ENCODE results near the gene SNX30.
"Not testable (repeated sequence)": the region's sequence is repeated elsewhere in the genome, so short reads cannot be mapped to it uniquely, and the experiment has no call there.

Gene SNX30

DNA sequence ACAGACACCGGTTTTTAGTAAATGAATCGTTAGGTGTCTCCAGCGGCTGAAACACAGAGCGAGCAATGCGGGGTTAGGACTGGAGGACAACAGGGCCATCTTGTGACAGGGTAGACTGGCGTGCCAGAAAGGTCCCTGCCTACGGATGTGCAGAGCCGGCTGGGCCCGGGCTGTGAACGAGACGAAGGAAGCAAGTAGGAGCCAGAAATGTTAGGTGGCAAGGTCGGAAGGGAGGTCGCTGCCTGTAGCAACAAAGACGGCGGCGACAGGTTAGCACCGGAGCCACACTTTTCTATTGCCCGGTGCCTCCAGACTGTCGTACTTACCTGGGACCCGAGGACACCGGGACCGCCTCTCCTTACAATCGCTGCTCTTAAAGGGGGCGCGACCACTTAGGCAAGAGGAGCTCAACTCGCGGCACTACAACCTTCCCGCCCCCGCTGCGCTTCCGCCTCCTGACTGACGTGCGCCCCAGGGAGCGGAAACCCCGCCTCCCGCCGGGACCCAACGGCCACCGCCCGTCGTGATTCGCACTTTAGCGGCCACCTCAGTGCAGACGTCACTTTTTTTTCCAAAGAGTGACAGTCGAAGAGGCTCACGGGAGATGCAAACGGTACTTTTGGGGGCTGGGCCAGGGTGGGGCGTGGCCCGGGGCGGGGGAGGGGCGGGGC is 32.8 kb upstream of the SNX30 start, which contains the start of gene INIP:
Gene INIP (minus strand): TSS at position 457 of the 671 bp plus-strand sequence. CDS start 1,632 bp downstream, outside the sequence.
- DNase-seq (ENCODE audit: low read depth): peak; percentile 98

DNA sequence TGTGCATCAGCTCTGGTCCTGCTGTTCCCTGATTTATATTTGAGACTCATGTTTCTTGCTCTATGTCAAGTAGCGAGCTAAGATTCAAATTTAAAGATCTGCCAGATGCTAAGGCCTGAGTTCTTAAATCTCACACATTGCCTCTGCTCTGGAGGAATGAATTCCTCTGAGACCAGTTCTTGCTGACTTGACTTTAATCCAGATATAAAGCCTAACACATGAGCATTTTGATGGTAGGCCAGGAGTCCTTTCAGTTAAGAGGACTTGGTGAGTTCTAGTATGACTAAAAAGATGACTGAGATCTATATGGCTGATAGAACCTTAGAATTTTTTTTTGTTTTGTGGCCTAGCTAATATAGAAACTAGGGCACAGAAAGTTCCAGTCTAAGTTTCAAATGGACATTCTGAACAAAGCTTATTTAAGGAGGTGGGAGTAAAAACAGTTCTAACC is 31.3 kb upstream of the SNX30 start:
- no peak for DNase-seq (ENCODE audit: low read depth)
- no peak for TF ChIP-seq POLR2A (IDR thresholded peaks at IDR 0.05; ENCODE audit: extremely low read depth, insufficient read length)
- no peak for TF ChIP-seq MYC (IDR thresholded peaks at IDR 0.05; ENCODE audit: low read depth, low read length)
- TF ChIP-seq, protein P1, sequence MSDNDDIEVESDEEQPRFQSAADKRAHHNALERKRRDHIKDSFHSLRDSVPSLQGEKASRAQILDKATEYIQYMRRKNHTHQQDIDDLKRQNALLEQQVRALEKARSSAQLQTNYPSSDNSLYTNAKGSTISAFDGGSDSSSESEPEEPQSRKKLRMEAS (IDR thresholded peaks at IDR 0.05; ENCODE audit: low read depth, low read length): no peak
- TF ChIP-seq, protein P2, sequence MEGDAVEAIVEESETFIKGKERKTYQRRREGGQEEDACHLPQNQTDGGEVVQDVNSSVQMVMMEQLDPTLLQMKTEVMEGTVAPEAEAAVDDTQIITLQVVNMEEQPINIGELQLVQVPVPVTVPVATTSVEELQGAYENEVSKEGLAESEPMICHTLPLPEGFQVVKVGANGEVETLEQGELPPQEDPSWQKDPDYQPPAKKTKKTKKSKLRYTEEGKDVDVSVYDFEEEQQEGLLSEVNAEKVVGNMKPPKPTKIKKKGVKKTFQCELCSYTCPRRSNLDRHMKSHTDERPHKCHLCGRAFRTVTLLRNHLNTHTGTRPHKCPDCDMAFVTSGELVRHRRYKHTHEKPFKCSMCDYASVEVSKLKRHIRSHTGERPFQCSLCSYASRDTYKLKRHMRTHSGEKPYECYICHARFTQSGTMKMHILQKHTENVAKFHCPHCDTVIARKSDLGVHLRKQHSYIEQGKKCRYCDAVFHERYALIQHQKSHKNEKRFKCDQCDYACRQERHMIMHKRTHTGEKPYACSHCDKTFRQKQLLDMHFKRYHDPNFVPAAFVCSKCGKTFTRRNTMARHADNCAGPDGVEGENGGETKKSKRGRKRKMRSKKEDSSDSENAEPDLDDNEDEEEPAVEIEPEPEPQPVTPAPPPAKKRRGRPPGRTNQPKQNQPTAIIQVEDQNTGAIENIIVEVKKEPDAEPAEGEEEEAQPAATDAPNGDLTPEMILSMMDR (IDR thresholded peaks at IDR 0.05; ENCODE audit: low read depth, low read length): no peak
- no peak overlapping the region for H3K4me3 ChIP-seq (ENCODE audit: low read depth, low read length)

More for the DNA sequence above, 32.8 kb upstream of the SNX30 start, which contains the start of gene INIP:
- peak; percentile 72 for TF ChIP-seq MYC (IDR thresholded peaks at IDR 0.05; ENCODE audit: low read depth, low read length)
- TF ChIP-seq, protein P1 (IDR thresholded peaks at IDR 0.05; ENCODE audit: low read depth, low read length): peak; percentile 33; the same call in 1 of the 2 replicates
- TF ChIP-seq POLR2A (IDR thresholded peaks at IDR 0.05; ENCODE audit: extremely low read depth, insufficient read length): peak; percentile 66
- TF ChIP-seq, protein P2 (IDR thresholded peaks at IDR 0.05; ENCODE audit: low read depth, low read length): no peak
- H3K4me3 ChIP-seq (ENCODE audit: low read depth, low read length): peak within 1 kb of the TSS; percentile 87

DNA sequence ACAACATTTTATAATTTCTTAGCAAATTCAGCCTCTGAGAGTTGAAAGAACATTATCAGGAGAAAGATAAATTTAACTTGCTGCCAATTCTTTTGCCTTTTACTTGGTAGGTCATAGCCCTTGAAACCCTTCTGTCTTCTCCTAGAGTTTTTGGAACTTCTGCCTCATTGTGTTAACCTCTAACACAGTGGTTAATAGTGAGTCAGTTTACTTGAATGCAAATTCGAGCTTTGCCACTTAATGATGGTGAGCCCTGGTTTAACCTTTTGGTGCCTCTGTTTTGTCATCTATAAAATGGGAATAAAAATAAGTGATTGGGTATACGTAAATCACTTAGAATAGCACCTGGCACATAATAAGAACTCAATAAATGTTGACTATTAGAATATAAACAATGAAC is 30.9 kb upstream of the SNX30 start:
- no peak for DNase-seq (ENCODE audit: low read depth)
- H3K4me3 ChIP-seq (ENCODE audit: low read depth, low read length): no peak overlapping the region
- TF ChIP-seq MYC (IDR thresholded peaks at IDR 0.05; ENCODE audit: low read depth, low read length) (no peak), POLR2A (IDR thresholded peaks at IDR 0.05; ENCODE audit: extremely low read depth, insufficient read length) (no peak)
- TF ChIP-seq, protein P2 (IDR thresholded peaks at IDR 0.05; ENCODE audit: low read depth, low read length): no peak
- TF ChIP-seq, protein P1 (IDR thresholded peaks at IDR 0.05; ENCODE audit: low read depth, low read length): no peak

DNA sequence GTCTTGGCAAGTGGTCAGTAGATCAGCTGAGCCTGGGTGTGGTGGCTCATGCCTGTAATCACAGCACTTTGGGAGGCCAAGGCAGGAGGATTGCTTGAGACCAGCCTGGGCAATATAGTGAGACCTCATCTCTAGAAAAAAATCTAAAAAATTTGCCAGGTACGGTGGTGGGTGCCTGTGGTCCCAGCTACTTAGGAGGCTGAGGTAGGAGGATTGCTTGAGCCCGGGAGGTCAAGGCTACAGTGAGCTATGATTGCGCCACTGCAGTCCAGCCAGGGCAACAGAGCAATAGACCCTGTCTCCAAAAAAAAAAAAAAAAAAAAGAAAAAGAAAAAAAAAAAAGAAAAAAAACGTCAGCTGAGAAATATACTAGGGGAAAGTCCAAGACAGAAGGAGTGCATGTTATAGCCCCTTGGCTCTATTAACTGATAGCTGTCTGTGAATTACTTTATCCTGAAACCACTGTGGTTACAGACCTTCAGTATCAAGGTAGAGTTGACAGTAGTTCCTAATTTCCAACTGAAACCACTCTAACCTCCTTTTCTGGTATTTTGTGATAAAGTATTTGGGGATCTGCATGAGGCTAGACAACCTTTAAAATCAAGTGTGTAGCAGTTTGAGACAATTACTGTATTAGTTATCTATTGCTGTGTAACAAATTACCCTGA is 30.3 kb upstream of the SNX30 start:
- DNase-seq (ENCODE audit: low read depth): no peak
- no peak overlapping the region for H3K4me3 ChIP-seq (ENCODE audit: low read depth, low read length)
- TF ChIP-seq MYC (IDR thresholded peaks at IDR 0.05; ENCODE audit: low read depth, low read length) (no peak), POLR2A (IDR thresholded peaks at IDR 0.05; ENCODE audit: extremely low read depth, insufficient read length) (no peak)
- TF ChIP-seq, protein P2 (IDR thresholded peaks at IDR 0.05; ENCODE audit: low read depth, low read length): no peak

DNA sequence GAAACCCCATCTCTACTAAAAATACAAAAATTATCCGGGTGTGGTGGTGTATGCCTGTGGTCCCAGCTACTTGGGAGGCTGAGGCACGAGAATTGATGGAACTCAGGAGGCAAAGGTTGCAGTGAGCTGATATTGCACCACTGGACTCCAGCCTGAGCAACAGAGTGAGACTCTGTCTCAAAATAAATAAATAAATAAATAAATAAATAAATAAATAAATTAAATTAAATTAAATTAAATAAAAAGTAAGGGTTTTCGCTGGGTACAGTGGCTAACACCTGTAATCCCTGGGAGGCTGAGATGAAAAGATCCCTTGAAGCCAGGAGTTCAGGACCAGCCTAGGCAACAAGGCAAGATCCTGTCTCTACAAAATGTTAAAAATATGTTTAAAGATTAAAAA is 27.8 kb upstream of the SNX30 start:
- H3K4me3 ChIP-seq (ENCODE audit: low read depth, low read length); DNase-seq (ENCODE audit: low read depth): not testable (repeated sequence)

DNA sequence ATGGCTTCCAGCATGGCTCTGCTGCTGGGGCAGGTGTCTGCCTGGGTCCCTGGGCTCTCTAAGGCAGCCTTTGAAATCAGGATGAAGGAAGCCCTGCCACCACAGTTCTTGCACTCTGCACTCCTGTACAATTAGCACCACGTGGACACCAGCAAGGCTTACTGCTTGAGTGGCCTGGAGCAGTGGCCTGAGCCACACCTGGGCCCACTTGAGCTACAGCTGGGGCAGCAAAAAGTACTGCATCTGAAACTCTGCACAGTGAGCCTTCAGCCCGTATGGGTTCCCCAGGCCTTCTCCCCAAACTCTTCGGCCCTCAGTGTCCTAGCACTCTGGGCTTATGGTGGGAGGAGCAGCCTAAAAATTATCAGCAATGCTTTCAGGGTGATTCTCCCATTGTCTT is 24.6 kb upstream of the SNX30 start:
- TF ChIP-seq POLR2A (IDR thresholded peaks at IDR 0.05; ENCODE audit: extremely low read depth, insufficient read length): no peak
- TF ChIP-seq, protein P2 (IDR thresholded peaks at IDR 0.05; ENCODE audit: low read depth, low read length): no peak
- TF ChIP-seq, protein P1 (IDR thresholded peaks at IDR 0.05; ENCODE audit: low read depth, low read length): no peak
- TF ChIP-seq MYC (IDR thresholded peaks at IDR 0.05; ENCODE audit: low read depth, low read length): no peak
- no peak for DNase-seq (ENCODE audit: low read depth)
- no peak overlapping the region for H3K4me3 ChIP-seq (ENCODE audit: low read depth, low read length)

All from NB4 (cell line).